ENCODE measurements around the gene PMAIP1.

GRCh38 chr18:59861009-59861408 lies 38.8 kb upstream of the PMAIP1 start:
- TF ChIP-seq CTCF (IDR thresholded peaks at IDR 0.05) (no peak), POLR2A (IDR thresholded peaks at IDR 0.05) (no peak)
